ENCODE results near the gene MED27. TPM values are rescaled to one million over a fixed set of nuclear protein-coding genes. Genes with fewer than 3 reads are reported as not detected.

Gene MED27
- total RNA-seq, 1 experiment from 2014 or later, result 30.4 TPM

- TF ChIP-seq CTCF (IDR thresholded peaks at IDR 0.05; ENCODE audit: insufficient read depth in 1 of 2, low read depth in 1 of 2, low read length in 1 of 2, severe bottlenecking in 1 of 2, unreplicated experiment in 1 of 2), result no peak
- Histone ChIP-seq H3K36me3 (ENCODE audit: control insufficient read depth, insufficient read depth, low read length) (no peaks in the 10 kb centered on the region), H3K27me3 (replicated peaks; ENCODE audit: control insufficient read depth, insufficient read depth, low read length) (no peaks in the 10 kb centered on the region), H3K4me1 (no peaks in the 10 kb centered on the region; the same call in 1 of the 2 replicates), H3K9me3 (no peaks in the 10 kb centered on the region), H3K4me3 (ENCODE audit: low read depth, low read length) (no peak overlapping the region)
- CTCF ChIA-PET, result no interaction called here
- Mint-ChIP-seq H3K9me3 (ENCODE audit: unreplicated experiment) (no peaks in the 10 kb centered on the region), H3K4me3 (ENCODE audit: unreplicated experiment) (no peak overlapping the region), H3K36me3 (ENCODE audit: insufficient read depth, unreplicated experiment) (no peaks in the 10 kb centered on the region), H3K27ac (ENCODE audit: unreplicated experiment) (no peak overlapping the region), H3K27me3 (ENCODE audit: insufficient read depth, unreplicated experiment) (no peaks in the 10 kb centered on the region), H3K4me1 (ENCODE audit: low read depth, unreplicated experiment) (peaks cover 15% of the 10 kb centered on the region)
- POLR2A ChIA-PET, result no interaction called here
- intact Hi-C loops (cut with micrococcal nuclease; ENCODE audit: unreplicated experiment), result no loop called here
- no TSS peak for BruUV-seq (replicated peaks)
- DNase-seq, result no peak
Observed at GRCh38 chr9:131919216-131919615, 160.5 kb downstream of the MED27 start.

GRCh38 chr9:131918481-131918880, 161.2 kb downstream of the MED27 start:
- no TSS peak for BruUV-seq (replicated peaks)
- H3K36me3 ChIP-seq (ENCODE audit: control insufficient read depth, insufficient read depth, low read length), result no peaks in the 10 kb centered on the region
- no peak overlapping the region for H3K4me3 ChIP-seq (ENCODE audit: low read depth, low read length)
- TF ChIP-seq CTCF (IDR thresholded peaks at IDR 0.05; ENCODE audit: insufficient read depth in 1 of 2, low read depth in 1 of 2, low read length in 1 of 2, severe bottlenecking in 1 of 2, unreplicated experiment in 1 of 2), result no peak
- DNase-seq, result no peak
- Mint-ChIP-seq H3K4me3 (ENCODE audit: unreplicated experiment) (no peak overlapping the region), H3K36me3 (ENCODE audit: insufficient read depth, unreplicated experiment) (no peaks in the 10 kb centered on the region), H3K27ac (ENCODE audit: unreplicated experiment) (no peak overlapping the region), H3K4me1 (ENCODE audit: low read depth, unreplicated experiment) (peaks cover 10% of the 10 kb centered on the region), H3K9me3 (ENCODE audit: unreplicated experiment) (no peaks in the 10 kb centered on the region), H3K27me3 (ENCODE audit: insufficient read depth, unreplicated experiment) (no peaks in the 10 kb centered on the region)
- CTCF ChIA-PET, result no interaction called here
- POLR2A ChIA-PET, result no interaction called here
- intact Hi-C loops (cut with micrococcal nuclease; ENCODE audit: unreplicated experiment), result no loop called here
- no peaks in the 10 kb centered on the region for H3K27me3 ChIP-seq (replicated peaks; ENCODE audit: control insufficient read depth, insufficient read depth, low read length)
- no peaks in the 10 kb centered on the region; the same call in 1 of the 2 replicates for H3K4me1 ChIP-seq
- no peaks in the 10 kb centered on the region for H3K9me3 ChIP-seq

GRCh38 chr9:131917009-131917408, 162.7 kb downstream of the MED27 start:
- Histone ChIP-seq H3K27me3 (replicated peaks; ENCODE audit: control insufficient read depth, insufficient read depth, low read length) (no peaks in the 10 kb centered on the region), H3K36me3 (ENCODE audit: control insufficient read depth, insufficient read depth, low read length) (no peaks in the 10 kb centered on the region), H3K9me3 (no peaks in the 10 kb centered on the region), H3K4me1 (no peaks in the 10 kb centered on the region), H3K4me3 (ENCODE audit: low read depth, low read length) (no peak overlapping the region)
- H3K27me3 Mint-ChIP-seq (ENCODE audit: insufficient read depth, unreplicated experiment), result no peaks in the 10 kb centered on the region
- no peaks in the 10 kb centered on the region for H3K36me3 Mint-ChIP-seq (ENCODE audit: insufficient read depth, unreplicated experiment)
- peaks cover 7% of the 10 kb centered on the region for H3K4me1 Mint-ChIP-seq (ENCODE audit: low read depth, unreplicated experiment)
- CTCF ChIA-PET, result no interaction called here
- no TSS peak for BruUV-seq (replicated peaks)
- POLR2A ChIA-PET, result no interaction called here
- no peak for TF ChIP-seq CTCF (IDR thresholded peaks at IDR 0.05; ENCODE audit: insufficient read depth in 1 of 2, low read depth in 1 of 2, low read length in 1 of 2, severe bottlenecking in 1 of 2, unreplicated experiment in 1 of 2)
- no peak overlapping the region for H3K27ac Mint-ChIP-seq (ENCODE audit: unreplicated experiment)
- DNase-seq, result no peak
- H3K9me3 Mint-ChIP-seq (ENCODE audit: unreplicated experiment), result no peaks in the 10 kb centered on the region
- no peak overlapping the region for H3K4me3 Mint-ChIP-seq (ENCODE audit: unreplicated experiment)
- intact Hi-C loops (cut with micrococcal nuclease; ENCODE audit: unreplicated experiment), result no loop called here
